ENCODE results near the gene LRRC14B.

GRCh38 chr5:169728-170094 is 21.6 kb upstream of the LRRC14B start:
- TF ChIP-seq EZH2 (IDR thresholded peaks at IDR 0.05) (no peak), POLR2AphosphoS5 (IDR thresholded peaks at IDR 0.05; ENCODE audit: borderline replicate concordance, low read depth, low read length) (no peak)

Measured in SK-N-MC (cell line).